DMS114 treated with DMSO at 0.1 percent for 48 hours (cell line): Measurements from ENCODE around the gene STX5.
"Not testable (repeated sequence)": the region's sequence is repeated elsewhere in the genome, so short reads cannot be mapped to it uniquely, and the experiment has no call there.

Experiments used
- DNase-seq: peaks from one replicate; lab custom pipeline; 2025; ENCODE audit not compliant: unreplicated experiment; lab: John Stamatoyannopoulos, UW

The STX5 gene

GRCh38 chr11:62786318-62787004 is 45.4 kb downstream of the STX5 start:
- DNase-seq = peak; percentile 78

GRCh38 chr11:62782753-62783152 is 49.1 kb downstream of the STX5 start:
- DNase-seq = no peak

- DNase-seq = no peak
These were observed 53.4 kb downstream of the STX5 start for GRCh38 chr11:62778441-62778840.

GRCh38 chr11:62777389-62777788 is 54.5 kb downstream of the STX5 start:
- no peak for DNase-seq

GRCh38 chr11:62775646-62776045 is 56.2 kb downstream of the STX5 start:
- DNase-seq = no peak

GRCh38 chr11:62774407-62774806 is 57.4 kb downstream of the STX5 start:
- no peak for DNase-seq

GRCh38 chr11:62771144-62772021 is 60.5 kb downstream of the STX5 start, which contains the start of gene TAF6L:
TSS of gene TAF6L (plus strand) at chr11:62771396. CDS start at chr11:62775784, 4,388 bp downstream.
- peak; percentile 96 for DNase-seq

- no peak for DNase-seq
These were observed 61.1 kb downstream of the STX5 start for GRCh38 chr11:62770778-62771143.

GRCh38 chr11:62760867-62761227 is 71.0 kb downstream of the STX5 start:
- DNase-seq = not testable (repeated sequence)

GRCh38 chr11:62757846-62758788 is 73.7 kb downstream of the STX5 start:
- no peak for DNase-seq
